GM23338 (cell line): ENCODE data around the gene PEDS1. TPM values are rescaled to one million over a fixed set of nuclear protein-coding genes. Genes with fewer than 3 reads are reported as not detected.

Experiments
- ATAC-seq: fragments of 200-7000 bp; cut with Tn5 transposase; 3 replicates; pipeline ENCODE4 v1.9.1; 2020
- DNase-seq: peaks from one replicate; pipeline ENCODE4 v3.0.0-alpha.2; 2015; ENCODE audit warnings: low spot score
- H2AFZ ChIP-seq: fragments of 200-600 bp; sonication (generic); 2 replicates; pipeline ENCODE4 v1.8.0; 2016; ENCODE audit warnings: antibody characterized with exemption, mild to moderate bottlenecking, moderate library complexity
- H3F3A ChIP-seq: fragments of 200-600 bp; sonication (generic); replicated peaks from 2 replicates; pipeline ENCODE4 v1.8.0; 2017; ENCODE audit warnings: antibody characterized with exemption, mixed run types, low read depth
- H3K27ac ChIP-seq: fragments of 200-600 bp; sonication (generic); 2 replicates; pipeline ENCODE4 v1.6.1; 2016; ENCODE audit warnings: low read depth
- H3K27me3 ChIP-seq: fragments of 200-600 bp; sonication (generic); 2 replicates; pipeline ENCODE4 v1.8.0; 2016; ENCODE audit warnings: mild to moderate bottlenecking, mixed run types, moderate library complexity; ENCODE audit not compliant: insufficient read depth
- H3K36me3 ChIP-seq: fragments of 200-600 bp; sonication (generic); 2 replicates; pipeline ENCODE4 v1.8.0; 2016; ENCODE audit warnings: mild to moderate bottlenecking; ENCODE audit not compliant: insufficient read depth
- H3K4me1 ChIP-seq: fragments of 200-600 bp; sonication (generic); 2 replicates; pipeline ENCODE4 v1.8.0; 2016; ENCODE audit warnings: mild to moderate bottlenecking, moderate library complexity; ENCODE audit not compliant: insufficient read depth
- H3K4me2 ChIP-seq: fragments of 200-600 bp; sonication (generic); 2 replicates; pipeline ENCODE4 v1.7.1; 2017; ENCODE audit warnings: mixed run types
- H3K4me3 ChIP-seq: fragments of 200-600 bp; sonication (generic); 2 replicates; pipeline ENCODE4 v1.6.1; 2016; ENCODE audit warnings: mixed run types
- H3K79me2 ChIP-seq: fragments of 200-600 bp; sonication (generic); replicated peaks from 2 replicates; pipeline ENCODE4 v1.8.0; 2017; ENCODE audit warnings: mild to moderate bottlenecking; ENCODE audit not compliant: insufficient read depth
- H3K9me2 ChIP-seq: fragments of 200-600 bp; sonication (generic); 2 replicates; pipeline ENCODE4 v1.8.0; 2017; ENCODE audit not compliant: insufficient read depth
- H4K20me1 ChIP-seq: fragments of 200-600 bp; sonication (generic); replicated peaks from 2 replicates; pipeline ENCODE4 v1.8.0; 2017; ENCODE audit warnings: mild to moderate bottlenecking; ENCODE audit not compliant: insufficient read depth
- H3K27ac Mint-ChIP-seq: 2 replicates; pipeline ENCODE4 v1.8.0; 2020; ENCODE audit warnings: inconsistent platforms, mild to moderate bottlenecking, moderate library complexity, mixed read lengths
- H3K27me3 Mint-ChIP-seq: 3 replicates; pipeline ENCODE4 v1.8.0; 2022; ENCODE audit warnings: low read depth, mild to moderate bottlenecking, moderate library complexity, mixed read lengths, inconsistent platforms; ENCODE audit not compliant: insufficient read depth, poor library complexity
- H3K36me3 Mint-ChIP-seq: 3 replicates; pipeline ENCODE4 v1.8.0; 2021; ENCODE audit warnings: low read depth, mild to moderate bottlenecking, inconsistent platforms, moderate library complexity, mixed read lengths
- H3K4me1 Mint-ChIP-seq: 3 replicates; pipeline ENCODE4 v1.8.0; 2020; ENCODE audit warnings: mild to moderate bottlenecking, inconsistent platforms, mixed read lengths
- H3K4me3 Mint-ChIP-seq: 3 replicates; pipeline ENCODE4 v1.8.0; 2021; ENCODE audit warnings: moderate library complexity, mild to moderate bottlenecking, inconsistent platforms, mixed read lengths
- H3K9me3 Mint-ChIP-seq: 3 replicates; pipeline ENCODE4 v1.8.0; 2020; ENCODE audit warnings: moderate library complexity, mild to moderate bottlenecking, inconsistent platforms, mixed read lengths
- CREB1 ChIP-seq: fragments of 250-450 bp; sonication (Bioruptor Pico); IDR thresholded peaks from 2 replicates; pipeline ENCODE4 v1.5.0; 2020; ENCODE audit warnings: low read depth, mild to moderate bottlenecking, moderate library complexity
- EZH2 ChIP-seq: fragments of 200-600 bp; sonication (generic); IDR thresholded peaks from one replicate; pipeline ENCODE4 v1.8.0; 2017; ENCODE audit warnings: antibody characterized with exemption, mild to moderate bottlenecking, low read depth; ENCODE audit not compliant: unreplicated experiment
- JUNB ChIP-seq: IDR thresholded peaks from one replicate; pipeline ENCODE4 v1.6.1; 2016; ENCODE audit warnings: antibody characterized with exemption; ENCODE audit not compliant: unreplicated experiment
- STAT1 ChIP-seq: IDR thresholded peaks from one replicate; pipeline ENCODE4 v1.6.1; 2016; ENCODE audit warnings: antibody characterized with exemption; ENCODE audit not compliant: unreplicated experiment
- ZNF114 ChIP-seq: fragments of 250-450 bp; sonication (Bioruptor Pico); IDR thresholded peaks from 2 replicates; pipeline ENCODE4 v1.5.0; 2020; ENCODE audit warnings: mild to moderate bottlenecking, moderate library complexity
- polyA plus RNA-seq: library from polyadenylated mRNA; unstranded; fragments of >200 nt; fragmentation: Nextera tagmentation; extraction: Ambion mirVana; gene quantifications from 2 replicates; pipeline ENCODE4 v1.2.1, GENCODE V29; 2016
- total RNA-seq: library from RNA; depleted of rRNA; stranded (reverse); fragments of >200 nt; shearing (Covaris generic); gene quantifications from 2 replicates; pipeline ENCODE4 v1.2.3, GENCODE V29; 2014
- TF ChIP-seq, protein P1 (sequence below): IDR thresholded peaks from one replicate; pipeline ENCODE4 v1.6.1; 2018; ENCODE audit warnings: antibody characterized with exemption; ENCODE audit not compliant: unreplicated experiment
- TF ChIP-seq, protein P2 (sequence below): fragments of 250-450 bp; sonication (Bioruptor Pico); IDR thresholded peaks from 2 replicates; pipeline ENCODE4 v1.5.0; 2020; ENCODE audit warnings: mild to moderate bottlenecking, moderate library complexity
- TF ChIP-seq, protein P3 (sequence below), 2 experiments: fragments of 200-600 bp in 1 of 2; sonication (generic) in 1 of 2; conservative IDR thresholded peaks; 2 replicates each; pipeline versions ENCODE4 v1.5.1 to v1.6.1; 2016 to 2017; ENCODE audit warnings: antibody characterized with exemption in 2 of 2, low read depth in 2 of 2, mild to moderate bottlenecking in 2 of 2, moderate library complexity in 1 of 2

The PEDS1 gene
- total and polyA plus RNA-seq, 2 experiments from 2014 or later: 34.5 to 43.6 TPM

DNA sequence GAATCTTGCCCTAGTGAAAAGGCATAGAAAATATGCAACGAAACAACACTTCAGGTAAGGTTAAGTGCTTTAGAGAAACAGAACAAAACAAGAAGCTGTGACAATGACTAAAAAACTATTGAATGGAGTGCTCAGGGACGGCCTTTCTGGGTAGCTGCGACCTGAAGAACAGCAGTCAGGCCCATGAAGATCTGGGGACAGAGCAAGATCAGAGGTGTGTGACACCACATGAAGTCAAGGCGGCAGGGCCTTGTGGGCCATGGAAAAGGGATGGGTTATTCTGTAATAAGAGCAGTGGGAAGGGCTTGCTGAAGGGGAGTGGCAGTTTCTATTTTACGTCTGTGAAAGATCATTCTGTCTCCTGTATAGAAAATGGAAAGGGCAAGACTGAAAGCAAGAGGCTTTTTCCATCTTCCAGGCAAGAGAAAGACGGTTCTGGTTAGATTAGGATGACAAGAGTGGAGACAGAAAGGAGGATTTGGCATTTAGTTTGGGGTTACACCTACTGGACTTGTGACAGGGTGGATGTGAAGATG, 45.7 kb downstream of the PEDS1 start:
- H3K36me3 Mint-ChIP-seq: no peaks in the 10 kb centered on the region; the same call in 2 of the 3 replicates
- peaks cover 16% of the 10 kb centered on the region for H3K27me3 Mint-ChIP-seq
- H3K4me2 ChIP-seq: no peak overlapping the region
- peaks cover 44% of the 10 kb centered on the region for H3K4me1 ChIP-seq
- DNase-seq (no peak), ATAC-seq (no peak)
- peaks cover 78% of the 10 kb centered on the region for H4K20me1 ChIP-seq
- H3K9me2 ChIP-seq: no peaks in the 10 kb centered on the region
- no peak overlapping the region for H3K4me3 Mint-ChIP-seq
- H3K27ac ChIP-seq: peak overlapping the region; percentile 74
- no peaks in the 10 kb centered on the region for H3K9me3 Mint-ChIP-seq
- peaks cover 54% of the 10 kb centered on the region for H3K4me1 Mint-ChIP-seq
- no peak overlapping the region for H3K27ac Mint-ChIP-seq
- TF ChIP-seq CREB1 (CRISPR knock-in tag) (no peak), JUNB (no peak)
- H3F3A ChIP-seq: peaks cover 3% of the 10 kb centered on the region
- no peak overlapping the region for H3K4me3 ChIP-seq
- no peaks in the 10 kb centered on the region for H3K27me3 ChIP-seq
- H2AFZ ChIP-seq: no peak overlapping the region
- no peaks in the 10 kb centered on the region for H3K36me3 ChIP-seq
- peaks cover 100% of the 10 kb centered on the region for H3K79me2 ChIP-seq

DNA sequence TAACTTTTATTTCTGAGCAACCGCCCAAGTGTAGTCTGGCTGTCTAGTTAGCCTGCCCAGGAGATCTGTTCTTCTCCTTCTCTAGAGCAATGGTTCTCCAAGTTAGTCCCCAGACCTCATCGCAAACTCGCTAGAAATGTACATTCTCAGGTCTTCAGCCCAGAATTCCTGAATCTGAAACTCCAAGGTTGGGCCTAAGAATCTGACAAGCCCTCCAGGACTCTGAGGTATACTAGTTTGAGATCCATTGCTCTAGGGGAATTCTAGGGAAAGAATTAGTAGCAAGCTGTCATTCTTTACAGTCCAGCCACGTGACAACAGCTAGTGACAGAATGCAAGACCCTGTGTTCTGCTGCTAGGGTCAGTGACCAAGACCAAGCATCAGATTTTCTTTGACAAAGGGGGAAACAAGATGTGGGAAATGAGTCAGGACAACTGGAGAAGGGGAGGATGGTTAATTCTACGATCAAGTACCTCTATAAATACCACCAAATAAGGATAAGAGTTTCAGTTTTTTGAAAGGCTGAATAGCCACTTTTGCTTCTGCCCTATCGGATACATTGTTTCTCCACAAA, 46.4 kb downstream of the PEDS1 start:
- no peaks in the 10 kb centered on the region for H3K36me3 ChIP-seq
- ATAC-seq: no peak
- peak overlapping the region; percentile 24; the same call in 1 of the 2 replicates for H3K4me2 ChIP-seq
- H4K20me1 ChIP-seq: peaks cover 79% of the 10 kb centered on the region
- H3K27ac ChIP-seq: peak overlapping the region; percentile 71; the same call in 1 of the 2 replicates
- no peaks in the 10 kb centered on the region for H3K27me3 ChIP-seq
- H3K4me3 ChIP-seq: no peak overlapping the region
- peaks cover 100% of the 10 kb centered on the region for H3K79me2 ChIP-seq
- Mint-ChIP-seq H3K27ac (no peak overlapping the region; the same call in 1 of the 2 replicates), H3K4me3 (no peak overlapping the region), H3K4me1 (peaks cover 57% of the 10 kb centered on the region), H3K27me3 (peaks cover 13% of the 10 kb centered on the region), H3K36me3 (no peaks in the 10 kb centered on the region; the same call in 1 of the 3 replicates), H3K9me3 (no peaks in the 10 kb centered on the region; the same call in 2 of the 3 replicates)
- peaks cover 3% of the 10 kb centered on the region for H3F3A ChIP-seq
- no peak overlapping the region for H2AFZ ChIP-seq
- no peaks in the 10 kb centered on the region for H3K9me2 ChIP-seq
- DNase-seq: no peak
- peaks cover 45% of the 10 kb centered on the region for H3K4me1 ChIP-seq
- TF ChIP-seq, protein P1, sequence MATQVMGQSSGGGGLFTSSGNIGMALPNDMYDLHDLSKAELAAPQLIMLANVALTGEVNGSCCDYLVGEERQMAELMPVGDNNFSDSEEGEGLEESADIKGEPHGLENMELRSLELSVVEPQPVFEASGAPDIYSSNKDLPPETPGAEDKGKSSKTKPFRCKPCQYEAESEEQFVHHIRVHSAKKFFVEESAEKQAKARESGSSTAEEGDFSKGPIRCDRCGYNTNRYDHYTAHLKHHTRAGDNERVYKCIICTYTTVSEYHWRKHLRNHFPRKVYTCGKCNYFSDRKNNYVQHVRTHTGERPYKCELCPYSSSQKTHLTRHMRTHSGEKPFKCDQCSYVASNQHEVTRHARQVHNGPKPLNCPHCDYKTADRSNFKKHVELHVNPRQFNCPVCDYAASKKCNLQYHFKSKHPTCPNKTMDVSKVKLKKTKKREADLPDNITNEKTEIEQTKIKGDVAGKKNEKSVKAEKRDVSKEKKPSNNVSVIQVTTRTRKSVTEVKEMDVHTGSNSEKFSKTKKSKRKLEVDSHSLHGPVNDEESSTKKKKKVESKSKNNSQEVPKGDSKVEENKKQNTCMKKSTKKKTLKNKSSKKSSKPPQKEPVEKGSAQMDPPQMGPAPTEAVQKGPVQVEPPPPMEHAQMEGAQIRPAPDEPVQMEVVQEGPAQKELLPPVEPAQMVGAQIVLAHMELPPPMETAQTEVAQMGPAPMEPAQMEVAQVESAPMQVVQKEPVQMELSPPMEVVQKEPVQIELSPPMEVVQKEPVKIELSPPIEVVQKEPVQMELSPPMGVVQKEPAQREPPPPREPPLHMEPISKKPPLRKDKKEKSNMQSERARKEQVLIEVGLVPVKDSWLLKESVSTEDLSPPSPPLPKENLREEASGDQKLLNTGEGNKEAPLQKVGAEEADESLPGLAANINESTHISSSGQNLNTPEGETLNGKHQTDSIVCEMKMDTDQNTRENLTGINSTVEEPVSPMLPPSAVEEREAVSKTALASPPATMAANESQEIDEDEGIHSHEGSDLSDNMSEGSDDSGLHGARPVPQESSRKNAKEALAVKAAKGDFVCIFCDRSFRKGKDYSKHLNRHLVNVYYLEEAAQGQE: no peak
- TF ChIP-seq EZH2 (no peak), CREB1 (CRISPR knock-in tag) (no peak), ZNF114 (CRISPR knock-in tag) (no peak), STAT1 (no peak), JUNB (no peak)
- TF ChIP-seq, protein P2, sequence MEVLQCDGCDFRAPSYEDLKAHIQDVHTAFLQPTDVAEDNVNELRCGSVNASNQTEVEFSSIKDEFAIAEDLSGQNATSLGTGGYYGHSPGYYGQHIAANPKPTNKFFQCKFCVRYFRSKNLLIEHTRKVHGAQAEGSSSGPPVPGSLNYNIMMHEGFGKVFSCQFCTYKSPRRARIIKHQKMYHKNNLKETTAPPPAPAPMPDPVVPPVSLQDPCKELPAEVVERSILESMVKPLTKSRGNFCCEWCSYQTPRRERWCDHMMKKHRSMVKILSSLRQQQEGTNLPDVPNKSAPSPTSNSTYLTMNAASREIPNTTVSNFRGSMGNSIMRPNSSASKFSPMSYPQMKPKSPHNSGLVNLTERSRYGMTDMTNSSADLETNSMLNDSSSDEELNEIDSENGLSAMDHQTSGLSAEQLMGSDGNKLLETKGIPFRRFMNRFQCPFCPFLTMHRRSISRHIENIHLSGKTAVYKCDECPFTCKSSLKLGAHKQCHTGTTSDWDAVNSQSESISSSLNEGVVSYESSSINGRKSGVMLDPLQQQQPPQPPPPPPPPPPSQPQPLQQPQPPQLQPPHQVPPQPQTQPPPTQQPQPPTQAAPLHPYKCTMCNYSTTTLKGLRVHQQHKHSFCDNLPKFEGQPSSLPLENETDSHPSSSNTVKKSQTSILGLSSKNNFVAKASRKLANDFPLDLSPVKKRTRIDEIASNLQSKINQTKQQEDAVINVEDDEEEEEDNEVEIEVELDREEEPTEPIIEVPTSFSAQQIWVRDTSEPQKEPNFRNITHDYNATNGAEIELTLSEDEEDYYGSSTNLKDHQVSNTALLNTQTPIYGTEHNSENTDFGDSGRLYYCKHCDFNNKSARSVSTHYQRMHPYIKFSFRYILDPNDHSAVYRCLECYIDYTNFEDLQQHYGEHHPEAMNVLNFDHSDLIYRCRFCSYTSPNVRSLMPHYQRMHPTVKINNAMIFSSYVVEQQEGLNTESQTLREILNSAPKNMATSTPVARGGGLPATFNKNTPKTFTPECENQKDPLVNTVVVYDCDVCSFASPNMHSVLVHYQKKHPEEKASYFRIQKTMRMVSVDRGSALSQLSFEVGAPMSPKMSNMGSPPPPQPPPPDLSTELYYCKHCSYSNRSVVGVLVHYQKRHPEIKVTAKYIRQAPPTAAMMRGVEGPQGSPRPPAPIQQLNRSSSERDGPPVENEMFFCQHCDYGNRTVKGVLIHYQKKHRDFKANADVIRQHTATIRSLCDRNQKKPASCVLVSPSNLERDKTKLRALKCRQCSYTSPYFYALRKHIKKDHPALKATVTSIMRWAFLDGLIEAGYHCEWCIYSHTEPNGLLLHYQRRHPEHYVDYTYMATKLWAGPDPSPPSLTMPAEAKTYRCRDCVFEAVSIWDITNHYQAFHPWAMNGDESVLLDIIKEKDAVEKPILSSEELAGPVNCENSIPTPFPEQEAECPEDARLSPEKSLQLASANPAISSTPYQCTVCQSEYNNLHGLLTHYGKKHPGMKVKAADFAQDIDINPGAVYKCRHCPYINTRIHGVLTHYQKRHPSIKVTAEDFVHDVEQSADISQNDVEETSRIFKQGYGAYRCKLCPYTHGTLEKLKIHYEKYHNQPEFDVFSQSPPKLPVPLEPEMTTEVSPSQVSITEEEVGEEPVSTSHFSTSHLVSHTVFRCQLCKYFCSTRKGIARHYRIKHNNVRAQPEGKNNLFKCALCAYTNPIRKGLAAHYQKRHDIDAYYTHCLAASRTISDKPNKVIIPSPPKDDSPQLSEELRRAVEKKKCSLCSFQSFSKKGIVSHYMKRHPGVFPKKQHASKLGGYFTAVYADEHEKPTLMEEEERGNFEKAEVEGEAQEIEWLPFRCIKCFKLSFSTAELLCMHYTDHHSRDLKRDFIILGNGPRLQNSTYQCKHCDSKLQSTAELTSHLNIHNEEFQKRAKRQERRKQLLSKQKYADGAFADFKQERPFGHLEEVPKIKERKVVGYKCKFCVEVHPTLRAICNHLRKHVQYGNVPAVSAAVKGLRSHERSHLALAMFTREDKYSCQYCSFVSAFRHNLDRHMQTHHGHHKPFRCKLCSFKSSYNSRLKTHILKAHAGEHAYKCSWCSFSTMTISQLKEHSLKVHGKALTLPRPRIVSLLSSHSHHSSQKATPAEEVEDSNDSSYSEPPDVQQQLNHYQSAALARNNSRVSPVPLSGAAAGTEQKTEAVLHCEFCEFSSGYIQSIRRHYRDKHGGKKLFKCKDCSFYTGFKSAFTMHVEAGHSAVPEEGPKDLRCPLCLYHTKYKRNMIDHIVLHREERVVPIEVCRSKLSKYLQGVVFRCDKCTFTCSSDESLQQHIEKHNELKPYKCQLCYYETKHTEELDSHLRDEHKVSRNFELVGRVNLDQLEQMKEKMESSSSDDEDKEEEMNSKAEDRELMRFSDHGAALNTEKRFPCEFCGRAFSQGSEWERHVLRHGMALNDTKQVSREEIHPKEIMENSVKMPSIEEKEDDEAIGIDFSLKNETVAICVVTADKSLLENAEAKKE (CRISPR knock-in tag): no peak
- TF ChIP-seq, protein P3, sequence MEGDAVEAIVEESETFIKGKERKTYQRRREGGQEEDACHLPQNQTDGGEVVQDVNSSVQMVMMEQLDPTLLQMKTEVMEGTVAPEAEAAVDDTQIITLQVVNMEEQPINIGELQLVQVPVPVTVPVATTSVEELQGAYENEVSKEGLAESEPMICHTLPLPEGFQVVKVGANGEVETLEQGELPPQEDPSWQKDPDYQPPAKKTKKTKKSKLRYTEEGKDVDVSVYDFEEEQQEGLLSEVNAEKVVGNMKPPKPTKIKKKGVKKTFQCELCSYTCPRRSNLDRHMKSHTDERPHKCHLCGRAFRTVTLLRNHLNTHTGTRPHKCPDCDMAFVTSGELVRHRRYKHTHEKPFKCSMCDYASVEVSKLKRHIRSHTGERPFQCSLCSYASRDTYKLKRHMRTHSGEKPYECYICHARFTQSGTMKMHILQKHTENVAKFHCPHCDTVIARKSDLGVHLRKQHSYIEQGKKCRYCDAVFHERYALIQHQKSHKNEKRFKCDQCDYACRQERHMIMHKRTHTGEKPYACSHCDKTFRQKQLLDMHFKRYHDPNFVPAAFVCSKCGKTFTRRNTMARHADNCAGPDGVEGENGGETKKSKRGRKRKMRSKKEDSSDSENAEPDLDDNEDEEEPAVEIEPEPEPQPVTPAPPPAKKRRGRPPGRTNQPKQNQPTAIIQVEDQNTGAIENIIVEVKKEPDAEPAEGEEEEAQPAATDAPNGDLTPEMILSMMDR (conservative IDR thresholded peaks at IDR 0.05; ENCODE audit: low read depth in 2 of 2): no peak
